WTC11 (cell line): ENCODE measurements around the gene ROBO2. TPM values are rescaled to one million over a fixed set of nuclear protein-coding genes. Genes with fewer than 3 reads are reported as not detected.

Source experiments
- ATAC-seq: fragments of 200-7000 bp; cut with Tn5 transposase; 2 replicates; pipeline ENCODE4 v1.10.0; 2021; ENCODE audit warnings: mild to moderate bottlenecking, moderate library complexity
- CTCF ChIA-PET: fragments of 300-600 bp; sonication (Branson Sonifier 250); formaldehyde crosslinking; loops from one replicate; lab custom pipeline; 2021; ENCODE audit warnings: antibody characterized with exemption; lab: Charles Lee
- POLR2A ChIA-PET: fragments of 350-600 bp; sonication (Branson Sonifier 250); formaldehyde crosslinking; loops from one replicate; lab custom pipeline; 2021; ENCODE audit warnings: antibody characterized with exemption; lab: Charles Lee
- DNase-seq: peaks from one replicate; pipeline ENCODE4 v3.0.0; 2021; ENCODE audit warnings: low spot score
- H3K27ac Mint-ChIP-seq: 2 replicates; pipeline ENCODE4 v1.8.0; 2021; ENCODE audit warnings: mixed read lengths
- H3K27me3 Mint-ChIP-seq: 2 replicates; pipeline ENCODE4 v1.8.0; 2021; ENCODE audit warnings: low read depth, mild to moderate bottlenecking, moderate library complexity, mixed read lengths
- H3K36me3 Mint-ChIP-seq: 2 replicates; pipeline ENCODE4 v1.8.0; 2021; ENCODE audit warnings: mixed read lengths
- H3K4me1 Mint-ChIP-seq: 2 replicates; pipeline ENCODE4 v1.8.0; 2022; ENCODE audit warnings: mixed read lengths
- H3K4me3 Mint-ChIP-seq: 2 replicates; pipeline ENCODE4 v1.8.0; 2021; ENCODE audit warnings: mild to moderate bottlenecking, moderate library complexity, mixed read lengths
- H3K9me3 Mint-ChIP-seq: 2 replicates; pipeline ENCODE4 v1.8.0; 2021; ENCODE audit warnings: mixed read lengths
- AFF4 ChIP-seq: sonication (generic); formaldehyde crosslinking; IDR thresholded peaks from 2 replicates; pipeline ENCODE4 v1.8.1; 2023; ENCODE audit warnings: mild to moderate bottlenecking, missing genetic modification reagents, borderline replicate concordance
- ATF3 ChIP-seq: sonication (generic); formaldehyde crosslinking; conservative IDR thresholded peaks from 2 replicates; pipeline ENCODE4 v1.8.1; 2022; ENCODE audit warnings: mild to moderate bottlenecking, missing genetic modification reagents
- ATF6 ChIP-seq: sonication (generic); formaldehyde crosslinking; IDR thresholded peaks from 2 replicates; pipeline ENCODE4 v1.8.1; 2023; ENCODE audit warnings: mild to moderate bottlenecking, missing genetic modification reagents
- E2F5 ChIP-seq: sonication (generic); formaldehyde crosslinking; IDR thresholded peaks from 2 replicates; pipeline ENCODE4 v1.8.1; 2022; ENCODE audit warnings: mild to moderate bottlenecking, moderate library complexity, missing genetic modification reagents
- FOXK1 ChIP-seq: sonication (generic); formaldehyde crosslinking; IDR thresholded peaks from 2 replicates; pipeline ENCODE4 v1.8.0; 2022; ENCODE audit warnings: mild to moderate bottlenecking, moderate library complexity, missing genetic modification reagents
- GRHL2 ChIP-seq: fragments of 250-450 bp; sonication (Bioruptor Pico); IDR thresholded peaks from 2 replicates; pipeline ENCODE4 v1.8.0; 2022; ENCODE audit warnings: mild to moderate bottlenecking, moderate library complexity; ENCODE audit not compliant: insufficient replicate concordance, severe bottlenecking
- IRF1 ChIP-seq: sonication (generic); formaldehyde crosslinking; IDR thresholded peaks from 2 replicates; pipeline ENCODE4 v1.8.0; 2023; ENCODE audit warnings: missing genetic modification reagents
- JUN ChIP-seq: sonication (generic); formaldehyde crosslinking; IDR thresholded peaks from 2 replicates; pipeline ENCODE4 v1.8.0; 2023; ENCODE audit warnings: mild to moderate bottlenecking, missing genetic modification reagents
- KAT7 ChIP-seq: sonication (generic); formaldehyde crosslinking; IDR thresholded peaks from 2 replicates; pipeline ENCODE4 v1.8.1; 2023; ENCODE audit warnings: missing genetic modification reagents, mild to moderate bottlenecking, borderline replicate concordance
- NFATC4 ChIP-seq: fragments of 250-450 bp; sonication (Bioruptor Pico); IDR thresholded peaks from 2 replicates; pipeline ENCODE4 v1.9.0; 2021; ENCODE audit warnings: mild to moderate bottlenecking
- NR2C2 ChIP-seq: sonication (generic); formaldehyde crosslinking; IDR thresholded peaks from 2 replicates; pipeline ENCODE4 v1.8.0; 2022; ENCODE audit warnings: mild to moderate bottlenecking, missing genetic modification reagents
- PRDM15 ChIP-seq: sonication (generic); formaldehyde crosslinking; IDR thresholded peaks from 2 replicates; pipeline ENCODE4 v1.8.0; 2022; ENCODE audit warnings: missing genetic modification reagents
- PREB ChIP-seq: sonication (generic); formaldehyde crosslinking; IDR thresholded peaks from 2 replicates; pipeline ENCODE4 v1.8.1; 2022; ENCODE audit warnings: mild to moderate bottlenecking, missing genetic modification reagents, moderate library complexity, borderline replicate concordance
- PRRX2 ChIP-seq: fragments of 250-450 bp; sonication (Bioruptor Pico); IDR thresholded peaks from 2 replicates; pipeline ENCODE4 v1.8.0; 2021; ENCODE audit warnings: mild to moderate bottlenecking
- SMAD4 ChIP-seq: sonication (generic); formaldehyde crosslinking; IDR thresholded peaks from 2 replicates; pipeline ENCODE4 v1.8.0; 2022; ENCODE audit warnings: mild to moderate bottlenecking, missing genetic modification reagents
- TEAD1 ChIP-seq: sonication (generic); formaldehyde crosslinking; IDR thresholded peaks from 2 replicates; pipeline ENCODE4 v1.8.0; 2022; ENCODE audit warnings: mild to moderate bottlenecking, missing genetic modification reagents
- TEAD4 ChIP-seq: sonication (generic); formaldehyde crosslinking; IDR thresholded peaks from 2 replicates; pipeline ENCODE4 v1.8.0; 2022; ENCODE audit warnings: mild to moderate bottlenecking, missing genetic modification reagents
- ZNF138 ChIP-seq: sonication (generic); formaldehyde crosslinking; conservative IDR thresholded peaks from 2 replicates; pipeline ENCODE4 v1.8.1; 2022; ENCODE audit warnings: mild to moderate bottlenecking, moderate library complexity, missing genetic modification reagents
- ZNF281 ChIP-seq: sonication (generic); formaldehyde crosslinking; IDR thresholded peaks from 2 replicates; pipeline ENCODE4 v1.8.0; 2023; ENCODE audit warnings: mild to moderate bottlenecking, missing genetic modification reagents
- ZSCAN18 ChIP-seq: fragments of 250-450 bp; sonication (Bioruptor Pico); IDR thresholded peaks from 2 replicates; pipeline ENCODE4 v2.1.2; 2022; ENCODE audit warnings: mild to moderate bottlenecking, moderate library complexity
- total RNA-seq: library from RNA; stranded (reverse); gene quantifications from 3 replicates; pipeline ENCODE4 v1.2.3, GENCODE V29; 2021

ROBO2 gene
- total RNA-seq, 1 experiment from 2014 or later: 11.7 TPM

GRCh38 chr3:77141423-77141822 lies 101.5 kb downstream of the ROBO2 start:
- TF ChIP-seq SMAD4: no peak
- no peak for TF ChIP-seq AFF4 (CRISPR knock-in tag)
- TF ChIP-seq ZNF281: no peak
- TF ChIP-seq PRDM15: no peak
- no peak for TF ChIP-seq IRF1 (CRISPR knock-in tag)
- no peak for TF ChIP-seq JUN (CRISPR knock-in tag)
- no peak for TF ChIP-seq ZSCAN18 (CRISPR knock-in tag)
- TF ChIP-seq PRRX2 (CRISPR knock-in tag): no peak
- no peak for TF ChIP-seq E2F5
- no peak for TF ChIP-seq NR2C2 (CRISPR knock-in tag)
- no peak for TF ChIP-seq NFATC4 (CRISPR knock-in tag)
- TF ChIP-seq ATF6 (CRISPR knock-in tag): no peak
- TF ChIP-seq KAT7 (CRISPR knock-in tag): no peak
- no peak for TF ChIP-seq FOXK1 (CRISPR knock-in tag)
- TF ChIP-seq ZNF138 (CRISPR knock-in tag): no peak
- TF ChIP-seq PREB (CRISPR knock-in tag): no peak
- TF ChIP-seq TEAD1: no peak
- TF ChIP-seq TEAD4 (CRISPR knock-in tag): no peak
- no peak for TF ChIP-seq GRHL2 (CRISPR knock-in tag)
- TF ChIP-seq ATF3 (CRISPR knock-in tag): no peak
- TF ChIP-seq, all 79 proteins: peak for 0
- H3K27me3 Mint-ChIP-seq: no peaks in the 10 kb centered on the region
- ChIA-PET CTCF (no interaction called here), POLR2A (no interaction called here)
- peaks cover 26% of the 10 kb centered on the region for H3K4me1 Mint-ChIP-seq
- H3K36me3 Mint-ChIP-seq: no peaks in the 10 kb centered on the region
- no peaks in the 10 kb centered on the region for H3K9me3 Mint-ChIP-seq
- no peak for DNase-seq
- H3K27ac Mint-ChIP-seq: no peak overlapping the region
- ATAC-seq: no peak
- no peak overlapping the region for H3K4me3 Mint-ChIP-seq
